SKM-1 treated with dmso at 0.1 percent for 144 hours (cell line): ENCODE measurements around the gene CHCHD6.

Source experiments
- DNase-seq: peaks from one replicate; lab custom pipeline; 2025; ENCODE audit not compliant: unreplicated experiment; lab: John Stamatoyannopoulos, UW

Gene CHCHD6

GRCh38 chr3:126816986-126817777 is 113.1 kb downstream of the CHCHD6 start:
- no peak for DNase-seq

DNA sequence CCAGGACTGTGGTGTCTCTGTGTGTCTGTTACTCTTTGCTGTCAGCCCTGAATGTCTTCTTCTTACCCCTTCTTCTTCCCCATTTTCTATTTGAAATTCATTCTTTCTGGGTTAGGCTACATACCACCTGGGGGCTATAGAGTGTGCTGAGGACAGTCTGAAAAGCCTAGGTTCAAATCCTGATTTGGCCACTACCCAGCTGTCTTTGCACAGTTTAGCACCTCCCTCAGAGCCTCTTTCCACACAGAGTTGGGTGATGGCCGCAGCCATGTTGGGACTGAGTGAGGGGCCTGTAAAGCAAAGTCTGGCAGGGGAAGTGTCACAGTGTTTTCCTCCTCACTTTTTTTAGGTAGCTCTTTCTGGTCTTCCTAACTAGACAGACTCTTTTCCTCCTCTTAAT is 113.7 kb downstream of the CHCHD6 start:
- no peak for DNase-seq

DNA sequence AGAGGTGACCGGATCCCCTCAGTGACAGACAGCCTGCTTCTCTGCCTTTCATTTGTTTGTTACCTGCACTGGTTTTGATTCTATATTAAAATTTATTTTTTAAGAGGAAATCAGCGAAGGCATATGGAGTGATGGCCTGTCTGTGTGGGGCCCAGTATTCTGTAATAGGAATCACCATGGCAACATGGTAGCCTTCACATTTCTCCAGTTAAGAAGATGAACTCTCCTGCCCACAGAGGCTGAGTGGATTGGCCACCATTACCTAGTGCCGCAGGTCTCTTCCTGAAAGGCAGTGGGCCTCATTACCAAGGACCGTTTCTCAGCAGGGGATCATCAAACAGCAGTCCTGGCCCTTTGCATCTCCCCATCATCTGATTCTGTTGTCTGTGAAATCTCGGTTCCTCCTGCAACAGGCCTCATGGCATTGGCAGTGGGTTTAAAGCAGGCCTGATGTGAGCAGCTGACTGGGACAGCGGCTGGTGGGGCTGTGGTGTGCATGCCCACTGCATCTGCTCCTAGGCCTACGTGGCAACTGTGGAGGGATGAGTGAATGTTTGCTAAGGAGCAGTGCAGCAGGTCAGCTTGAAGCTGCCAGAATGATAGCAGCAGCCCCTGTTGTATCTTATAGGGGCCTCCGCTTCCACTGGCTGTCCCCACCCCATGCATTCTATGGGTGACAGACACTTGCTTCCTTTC is 114.5 kb downstream of the CHCHD6 start:
- no peak for DNase-seq

DNA sequence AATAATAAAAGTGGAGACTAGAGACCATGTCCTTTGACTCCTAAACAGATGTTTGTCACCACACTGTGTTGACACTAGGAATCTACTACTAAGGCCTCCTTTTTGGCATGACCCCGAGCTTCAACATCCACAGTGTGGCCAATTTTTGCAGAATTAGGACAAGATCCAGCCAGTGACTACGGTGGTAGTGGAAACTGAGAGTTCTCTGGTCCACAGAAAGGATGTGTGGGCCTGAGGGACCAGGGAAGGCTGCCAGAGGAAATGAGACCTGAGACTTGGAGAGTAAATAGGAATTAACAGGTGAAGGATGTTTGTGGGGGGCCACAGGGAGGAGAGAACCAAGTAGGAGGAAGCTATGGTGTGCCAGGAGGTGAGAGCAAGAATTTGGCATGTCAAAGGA is 122.7 kb downstream of the CHCHD6 start:
- DNase-seq: no peak

DNA sequence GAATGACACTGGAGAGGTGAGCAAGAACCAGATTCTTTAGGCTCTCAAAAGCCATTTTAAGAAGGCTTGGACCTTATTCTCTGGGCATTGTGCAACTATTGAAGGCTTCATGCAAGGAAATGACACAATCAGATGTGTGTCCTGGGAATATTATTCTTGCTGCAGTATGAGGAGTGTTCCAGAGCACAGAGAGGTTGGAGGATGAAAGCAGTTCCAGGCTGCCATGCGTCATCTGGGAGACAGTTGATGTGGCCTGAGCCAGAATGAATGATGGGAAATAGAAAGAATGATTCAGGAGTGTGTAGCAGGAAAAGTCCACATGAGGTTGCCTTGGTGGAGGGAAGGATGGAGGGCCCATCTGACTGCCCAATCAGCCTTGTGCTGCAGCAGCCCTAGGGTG is 123.1 kb downstream of the CHCHD6 start:
- no peak for DNase-seq

DNA sequence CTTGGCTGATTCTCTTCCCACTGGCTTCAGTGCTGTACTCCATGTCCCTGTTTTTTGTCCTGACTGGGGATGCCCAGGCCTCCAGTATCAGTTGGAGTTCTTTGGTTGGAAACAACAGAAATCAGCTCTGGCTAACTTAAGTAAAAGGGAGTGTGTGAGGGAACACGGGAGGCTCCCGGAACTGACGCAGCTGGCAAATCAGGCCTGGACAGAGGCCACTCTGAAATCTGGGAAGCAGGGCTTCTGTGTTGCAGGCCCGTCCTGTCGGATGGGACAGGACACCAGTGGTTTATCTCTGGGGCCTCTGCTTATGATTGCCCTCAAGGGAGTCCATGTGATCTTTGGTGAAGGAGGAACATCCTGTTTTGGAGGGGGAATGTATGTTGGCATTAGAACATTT is 124.3 kb downstream of the CHCHD6 start:
- DNase-seq: no peak

GRCh38 chr3:126832933-126833332 is 128.9 kb downstream of the CHCHD6 start:
- DNase-seq: no peak

DNA sequence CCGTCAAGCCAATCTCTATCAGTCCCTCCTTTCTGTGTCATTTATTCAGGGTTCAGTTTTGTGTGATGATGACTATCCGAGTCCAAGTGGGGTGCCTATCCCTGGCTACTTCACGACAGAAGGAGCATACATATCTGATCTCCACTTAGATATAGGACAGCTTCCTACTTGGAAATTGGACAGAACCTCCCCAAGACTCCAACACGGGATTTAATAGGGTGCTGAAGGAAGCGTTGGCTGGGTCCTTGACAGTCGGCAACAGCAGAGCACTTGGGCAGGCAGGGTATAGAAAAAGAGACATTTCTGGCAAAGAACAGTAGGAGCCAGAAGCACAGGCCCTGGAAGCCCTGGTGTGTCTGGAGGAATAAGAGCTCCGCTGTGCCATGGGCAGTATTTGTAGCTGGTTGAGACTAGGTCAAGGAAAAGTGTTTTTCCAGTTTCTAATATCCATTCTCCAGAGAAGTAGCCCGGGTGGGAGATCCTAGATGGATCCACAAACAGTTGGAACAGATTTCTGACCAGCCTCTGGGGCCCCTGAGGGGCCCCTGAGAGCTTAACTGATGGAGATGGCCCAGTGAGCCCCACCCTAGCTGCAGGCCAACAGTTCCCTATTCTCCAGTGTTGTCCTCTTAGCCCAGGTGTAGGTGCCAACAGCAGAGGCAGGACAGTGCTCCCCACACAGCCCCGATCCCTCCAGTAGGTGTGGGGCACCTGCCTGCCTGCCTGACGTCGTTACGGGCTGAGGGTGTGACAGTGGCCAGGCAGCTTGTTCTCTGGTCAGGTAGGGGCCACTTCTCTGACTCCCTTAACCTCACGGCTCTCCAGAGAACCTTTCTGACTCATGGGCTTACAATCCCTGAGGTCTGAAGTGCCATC is 130.8 kb downstream of the CHCHD6 start:
- no peak for DNase-seq

GRCh38 chr3:126835472-126836219 is 131.6 kb downstream of the CHCHD6 start:
- DNase-seq: no peak

GRCh38 chr3:126836220-126836860 is 132.3 kb downstream of the CHCHD6 start:
- no peak for DNase-seq

DNA sequence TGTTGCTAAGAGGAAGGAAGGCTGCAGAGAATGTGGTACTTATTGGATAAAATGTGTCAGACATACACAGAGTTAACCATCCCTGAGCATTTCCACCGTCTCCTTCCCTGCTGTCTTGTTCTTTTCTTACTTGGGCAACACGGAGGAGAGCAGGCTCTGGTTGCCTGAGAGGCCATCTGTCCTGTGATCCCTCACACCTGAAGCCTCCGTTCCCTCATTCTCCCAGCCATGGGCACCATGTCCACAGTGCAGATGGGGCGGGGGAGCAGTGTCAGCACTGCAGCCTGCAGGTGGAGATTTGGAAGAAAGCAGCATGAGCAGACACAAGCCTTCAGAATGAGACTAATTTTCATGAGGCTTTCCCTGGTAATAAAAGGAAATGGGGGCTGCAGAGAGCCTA is 133.7 kb downstream of the CHCHD6 start:
- no peak for DNase-seq

- no peak for DNase-seq
These were observed 142.1 kb downstream of the CHCHD6 start for GRCh38 chr3:126845920-126846715.

- DNase-seq: no peak
These were observed 143.0 kb downstream of the CHCHD6 start for GRCh38 chr3:126847061-126847460.

- no peak for DNase-seq
These were observed 145.0 kb downstream of the CHCHD6 start for GRCh38 chr3:126848991-126849390.

DNA sequence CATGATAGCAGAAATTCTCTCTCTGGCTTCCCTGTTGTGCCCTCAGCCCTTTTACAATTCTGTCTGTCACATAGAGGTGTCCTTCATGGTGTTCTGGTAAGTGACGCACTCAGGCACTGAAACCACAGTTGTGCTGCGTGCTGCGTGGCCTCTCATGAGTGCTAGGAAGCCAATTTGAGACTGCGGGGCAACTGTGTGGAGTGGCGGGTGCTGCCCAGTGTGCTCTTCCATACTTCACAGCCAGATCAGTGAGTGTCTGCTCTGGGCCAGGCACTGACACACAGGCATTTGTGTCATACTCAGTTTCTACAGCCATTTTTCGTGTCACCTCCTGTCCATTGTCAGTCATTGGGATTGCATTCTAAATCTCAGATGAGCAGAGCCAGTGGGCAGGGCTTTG is 145.7 kb downstream of the CHCHD6 start:
- DNase-seq: no peak

DNA sequence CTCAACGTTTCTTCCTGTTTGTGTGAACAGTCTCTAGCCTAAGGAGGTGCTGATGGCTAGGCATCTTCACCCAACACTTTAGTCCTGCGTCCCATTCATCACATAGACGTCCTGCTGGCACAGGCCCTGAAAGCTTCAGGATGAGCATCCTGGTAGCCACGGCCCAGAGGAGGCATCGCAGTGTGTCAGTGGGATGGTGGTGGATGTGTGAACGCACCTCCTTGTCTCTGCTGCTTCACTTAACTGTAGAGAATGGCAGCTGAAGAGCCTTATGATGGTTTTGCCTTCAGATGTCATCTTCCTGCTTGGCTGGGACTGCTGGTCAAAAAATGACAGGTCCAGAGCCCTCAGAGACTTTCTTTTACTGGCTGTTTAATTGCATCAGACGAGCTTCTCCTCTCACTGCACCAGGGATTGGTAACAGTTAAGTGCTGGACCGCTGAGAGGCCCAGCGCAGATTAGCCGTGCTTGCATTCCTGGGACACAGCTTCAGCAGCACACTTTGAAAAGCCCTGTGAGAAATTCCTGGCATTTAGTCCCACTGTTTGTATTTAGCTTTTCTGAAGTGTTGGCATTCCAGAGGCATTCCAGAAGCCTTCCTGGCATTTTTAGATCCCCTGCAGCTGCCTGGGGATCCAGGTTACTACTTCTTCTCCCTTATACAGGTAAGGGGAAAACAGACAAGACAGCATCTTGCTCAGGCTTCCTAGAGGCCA is 146.5 kb downstream of the CHCHD6 start:
- DNase-seq: no peak

DNA sequence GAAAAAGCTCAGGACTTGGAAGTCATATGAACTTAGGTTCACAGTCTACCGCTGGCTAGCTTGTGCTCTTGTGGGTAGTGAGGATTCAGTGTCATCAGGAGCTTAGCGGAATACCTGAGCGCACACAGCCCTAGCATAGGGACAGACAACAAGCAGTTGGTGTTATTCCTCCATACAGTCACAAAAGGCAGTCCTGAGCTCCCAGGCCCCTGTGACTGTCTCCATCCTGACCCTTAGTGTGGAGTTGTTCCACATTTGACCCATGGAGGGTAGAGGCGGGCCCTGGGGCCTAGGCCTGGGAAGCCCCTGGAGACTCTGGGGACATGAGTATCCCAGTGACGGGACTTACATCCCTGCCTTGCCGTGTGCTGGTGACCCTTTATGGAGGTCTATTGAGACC is 147.3 kb downstream of the CHCHD6 start:
- no peak for DNase-seq

GRCh38 chr3:126851934-126852333 is 147.9 kb downstream of the CHCHD6 start:
- DNase-seq: no peak

- no peak for DNase-seq
These were observed 148.5 kb downstream of the CHCHD6 start for GRCh38 chr3:126852511-126852910.
